GM21515 (cell line): Measurements from ENCODE around the gene KCNJ18.
"Not testable (repeated sequence)": the region's sequence is repeated elsewhere in the genome, so short reads cannot be mapped to it uniquely, and the experiment has no call there.

Source experiments
- ATAC-seq: cut with Tn5 transposase; IDR thresholded peaks from one replicate; pipeline ENCODE4 v1.9.1; 2021; ENCODE audit not compliant: unreplicated experiment

Gene KCNJ18

DNA sequence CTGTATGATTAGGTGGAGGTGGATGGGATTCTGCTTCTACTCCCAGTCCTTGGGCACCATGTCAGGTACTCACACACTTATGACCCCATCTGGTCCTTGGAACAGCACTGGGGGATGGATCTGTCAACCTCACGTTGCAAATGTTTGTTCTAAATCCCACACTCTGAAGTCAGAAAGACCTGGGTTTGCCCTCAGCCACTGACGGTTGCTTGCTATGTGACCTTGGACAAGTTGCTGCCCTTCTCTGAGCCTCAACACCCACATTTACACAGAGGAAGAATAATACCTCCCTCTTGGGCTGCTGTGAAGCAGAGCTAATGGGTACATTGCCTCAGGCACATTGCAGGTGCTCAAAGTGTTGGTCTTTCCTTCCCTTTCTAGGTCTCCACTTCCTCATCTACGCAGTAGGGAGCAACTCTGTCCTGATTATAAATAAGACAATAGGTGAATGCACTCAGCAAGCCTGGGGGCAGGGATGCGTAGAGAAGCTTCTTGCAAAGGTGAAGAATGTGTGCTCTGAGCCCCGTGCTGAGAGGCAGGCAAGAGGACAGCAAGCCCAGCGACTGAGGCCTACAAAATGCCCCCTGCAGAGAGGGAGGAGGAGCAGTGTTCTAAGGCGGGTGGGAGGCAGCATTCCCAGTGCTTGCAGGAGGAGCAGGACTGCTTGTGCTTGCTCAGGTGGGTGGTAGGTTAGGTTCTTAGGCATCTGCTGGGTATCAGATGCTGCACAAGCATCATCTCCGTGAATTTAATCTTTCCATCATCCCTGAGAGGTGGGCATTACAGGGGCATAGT is 21.8 kb upstream of the KCNJ18 start:
- ATAC-seq = not testable (repeated sequence)

- ATAC-seq = not testable (repeated sequence)
These were observed 20.9 kb upstream of the KCNJ18 start for GRCh38 chr17:21671437-21671836.

DNA sequence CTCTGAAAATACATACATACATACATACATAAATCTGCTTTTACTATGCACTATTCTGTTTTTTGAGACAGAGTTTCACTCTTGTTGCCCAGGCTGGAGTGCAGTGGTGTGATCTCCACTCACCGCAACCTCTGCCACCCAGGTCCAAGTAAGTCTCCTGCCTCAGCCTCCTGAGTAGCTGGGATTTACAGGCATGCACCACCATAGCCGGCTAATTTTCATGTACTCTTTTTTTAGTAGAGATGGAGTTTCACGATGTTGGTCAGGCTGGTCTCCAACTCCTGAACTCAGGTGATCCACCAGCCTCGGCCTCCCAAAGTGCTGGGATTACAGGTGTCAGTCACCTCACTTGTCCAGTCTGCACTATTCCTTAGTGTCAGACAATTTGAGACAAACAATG is 20.5 kb upstream of the KCNJ18 start:
- not testable (repeated sequence) for ATAC-seq

- not testable (repeated sequence) for ATAC-seq
These were observed 18.7 kb upstream of the KCNJ18 start for GRCh38 chr17:21673451-21674241.

DNA sequence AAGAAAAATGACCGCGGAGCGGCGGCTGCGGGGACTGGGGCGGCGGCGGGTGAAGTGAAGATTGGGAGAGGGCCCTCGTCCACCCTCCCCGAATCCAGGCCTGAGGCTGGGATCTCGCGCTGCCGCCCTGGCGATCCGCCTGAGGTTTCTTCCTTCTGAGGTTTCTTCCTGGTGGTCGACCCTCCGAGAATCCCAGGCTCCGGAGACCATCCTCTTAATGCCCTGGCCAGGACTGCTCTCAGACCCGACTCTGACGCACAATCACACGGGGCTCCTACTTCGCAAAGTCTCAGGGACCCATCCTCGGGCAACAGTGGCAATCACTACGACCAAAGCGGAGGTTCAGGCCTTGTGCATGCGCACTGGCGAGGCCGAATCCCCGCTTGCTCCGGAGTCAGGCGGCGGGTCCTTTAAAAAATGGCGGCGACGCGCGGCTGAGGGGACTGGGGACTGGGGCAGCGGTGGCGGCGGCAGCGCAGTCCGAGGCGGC is 18.0 kb upstream of the KCNJ18 start:
- no peak for ATAC-seq

- not testable (repeated sequence) for ATAC-seq
These were observed 17.2 kb upstream of the KCNJ18 start for GRCh38 chr17:21674891-21675738.

DNA sequence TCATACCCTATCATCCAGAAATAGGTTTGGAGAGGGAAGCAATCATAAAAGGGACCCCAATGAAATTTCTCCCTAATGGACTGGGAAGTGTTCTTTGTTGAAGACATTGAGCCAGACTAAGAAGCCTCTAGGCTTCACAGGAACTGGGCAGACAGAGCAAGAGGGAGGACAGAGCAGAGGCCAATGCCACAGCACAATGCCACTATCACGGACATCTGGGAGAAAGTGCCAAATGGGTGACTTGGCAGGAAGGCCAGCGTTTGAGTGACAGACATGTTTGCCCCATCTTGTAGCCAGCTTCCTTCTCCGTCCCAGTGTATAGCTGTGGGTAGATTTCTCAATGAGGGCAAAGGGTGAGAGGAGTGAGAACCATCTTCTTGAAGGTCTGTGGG is 16.6 kb upstream of the KCNJ18 start:
- not testable (repeated sequence) for ATAC-seq

GRCh38 chr17:21676281-21677111 is 15.8 kb upstream of the KCNJ18 start:
- no peak for ATAC-seq

DNA sequence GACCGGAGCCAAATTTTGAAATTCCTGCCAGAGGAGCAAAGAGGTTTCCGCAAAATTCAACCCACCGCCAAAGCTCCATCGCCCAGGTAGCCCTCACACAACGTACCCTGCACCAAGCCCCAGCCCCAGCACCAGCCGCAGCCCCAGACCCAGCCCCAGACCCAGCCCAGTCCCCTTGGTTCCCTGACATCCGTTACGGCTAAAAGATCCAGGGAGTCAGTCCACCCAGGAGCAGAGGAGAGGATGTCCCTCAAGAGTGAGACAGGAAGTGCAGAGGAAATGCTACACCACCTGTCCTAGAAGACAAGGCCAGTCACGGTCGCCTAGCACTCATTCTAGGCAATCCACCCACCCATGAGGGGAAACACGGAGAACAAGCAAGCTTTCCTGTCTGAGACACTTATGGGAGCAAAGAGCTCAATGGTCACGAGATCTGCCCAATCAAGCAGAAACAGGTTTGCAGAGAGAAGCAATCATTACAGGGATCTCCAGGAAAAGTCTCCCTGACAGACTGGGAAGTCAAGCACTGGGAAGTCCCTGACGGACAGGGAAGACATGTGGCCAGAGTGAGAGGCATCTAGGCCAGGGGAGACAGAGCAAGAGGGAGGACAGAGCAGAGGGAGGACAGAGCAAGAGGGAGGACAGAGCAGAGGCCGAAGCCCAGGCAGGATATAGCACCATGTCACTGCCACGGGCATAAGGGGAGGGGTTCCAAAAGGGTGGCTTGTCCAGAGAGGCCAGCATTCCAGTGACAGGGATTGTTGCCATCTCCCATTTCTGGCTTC is 15.0 kb upstream of the KCNJ18 start:
- no peak for ATAC-seq

DNA sequence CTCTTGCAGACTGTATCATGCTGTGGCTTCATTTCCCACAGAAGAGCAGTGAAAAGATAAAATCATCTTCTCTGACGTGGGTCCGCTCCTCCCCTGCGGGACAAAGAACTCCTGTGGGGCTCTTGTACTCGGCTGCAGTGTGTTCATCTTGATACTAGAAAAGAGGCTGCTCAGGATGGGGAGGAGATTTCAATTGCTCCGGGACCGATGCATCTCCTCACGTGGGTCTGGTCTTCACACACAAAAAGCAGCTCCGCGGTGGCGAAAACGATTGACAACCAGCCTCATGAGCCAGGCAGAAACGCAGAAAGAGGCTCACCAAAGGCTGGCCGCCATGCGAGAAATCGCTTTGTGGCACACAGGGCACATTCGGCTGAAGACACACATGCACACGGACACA is 14.4 kb upstream of the KCNJ18 start:
- no peak for ATAC-seq

- no peak for ATAC-seq
These were observed 13.8 kb upstream of the KCNJ18 start for GRCh38 chr17:21678393-21679081.

GRCh38 chr17:21679256-21680146 is 12.8 kb upstream of the KCNJ18 start:
- ATAC-seq = no peak

GRCh38 chr17:21680366-21680765 is 12.0 kb upstream of the KCNJ18 start:
- ATAC-seq = no peak

DNA sequence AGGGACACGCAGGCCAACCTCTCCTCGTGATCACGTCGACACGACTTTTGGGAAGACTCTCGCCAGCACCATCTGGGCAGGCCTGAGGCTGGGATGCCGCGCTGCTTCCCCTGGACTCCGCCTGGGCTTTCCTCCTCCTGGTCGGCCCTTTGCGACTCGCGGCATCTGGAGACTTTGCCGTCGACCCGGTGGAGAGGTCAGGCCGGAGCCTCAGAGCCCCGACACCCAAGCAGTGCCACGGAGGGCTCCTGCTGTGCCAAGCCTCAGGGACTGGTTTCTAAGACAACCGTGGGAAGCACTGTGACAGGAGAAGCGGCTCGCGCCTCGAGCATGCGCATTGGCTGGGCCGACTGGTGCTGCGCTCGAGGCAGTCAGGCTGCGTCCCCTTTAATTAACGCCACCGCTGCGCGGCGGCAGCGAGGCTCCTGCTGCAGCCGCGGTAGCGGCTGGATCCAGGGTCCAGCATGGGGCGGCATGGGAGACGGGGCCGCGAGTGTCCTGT is 11.4 kb upstream of the KCNJ18 start:
- ATAC-seq = not testable (repeated sequence)

DNA sequence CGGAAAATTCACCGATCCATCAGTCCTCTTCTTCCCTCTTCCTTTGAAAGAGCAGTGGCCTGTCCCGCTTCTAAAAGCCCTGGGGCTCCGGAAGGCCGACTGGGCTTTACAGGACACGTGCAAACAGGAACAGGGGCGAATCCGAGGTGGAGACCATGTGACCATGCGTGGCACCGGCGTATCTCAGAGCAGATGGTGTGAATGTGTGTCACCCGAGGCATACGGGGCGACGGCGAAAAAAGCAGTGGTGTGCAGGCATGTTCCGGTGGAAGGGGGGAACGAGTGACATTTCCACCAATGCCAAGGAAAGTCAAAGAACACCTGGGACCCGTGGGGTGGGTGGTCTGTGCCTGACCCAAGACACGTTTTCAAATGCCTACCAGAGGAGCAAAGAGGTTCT is 10.7 kb upstream of the KCNJ18 start:
- ATAC-seq = not testable (repeated sequence)

- ATAC-seq = not testable (repeated sequence)
These were observed 10.2 kb upstream of the KCNJ18 start for GRCh38 chr17:21682130-21682529.

- ATAC-seq = not testable (repeated sequence)
These were observed 9.1 kb upstream of the KCNJ18 start for GRCh38 chr17:21683142-21683712.
